ENCODE measurements around the gene PRRC2A. TPM values are rescaled to one million over a fixed set of nuclear protein-coding genes. Genes with fewer than 3 reads are reported as not detected.

Gene PRRC2A
- polyA plus RNA-seq, 4 donors, result 54.6 to 104 (median 74.4) TPM

DNA sequence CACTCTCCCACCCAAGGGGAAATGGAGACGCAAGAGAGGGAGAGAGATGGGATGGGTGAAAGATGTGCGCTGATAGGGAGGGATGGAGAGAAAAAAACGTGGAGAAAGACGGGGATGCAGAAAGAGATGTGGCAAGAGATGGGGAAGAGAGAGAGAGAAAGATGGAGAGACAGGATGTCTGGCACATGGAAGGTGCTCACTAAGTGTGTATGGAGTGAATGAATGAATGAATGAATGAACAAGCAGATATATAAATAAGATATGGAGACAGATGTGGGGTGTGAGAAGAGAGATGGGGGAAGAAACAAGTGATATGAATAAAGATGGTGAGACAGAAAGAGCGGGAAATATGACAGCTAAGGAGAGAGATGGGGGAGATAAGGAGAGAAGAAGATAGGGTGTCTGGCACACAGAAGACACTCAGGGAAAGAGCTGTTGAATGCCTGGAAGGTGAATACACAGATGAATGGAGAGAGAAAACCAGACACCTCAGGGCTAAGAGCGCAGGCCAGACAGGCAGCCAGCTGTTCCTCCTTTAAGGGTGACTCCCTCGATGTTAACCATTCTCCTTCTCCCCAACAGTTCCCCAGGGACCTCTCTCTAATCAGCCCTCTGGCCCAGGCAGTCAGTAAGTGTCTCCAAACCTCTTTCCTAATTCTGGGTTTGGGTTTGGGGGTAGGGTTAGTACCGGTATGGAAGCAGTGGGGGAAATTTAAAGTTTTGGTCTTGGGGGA, 44.4 kb upstream of the PRRC2A start:
- Histone ChIP-seq H3K4me3 (ENCODE audit: low read depth in 1 of 3, low read length in 3 of 3) (peak overlapping the region in 2 of 3 donors; percentile 19 to 24), H3K36me3 (ENCODE audit: control insufficient read depth in 3 of 3, insufficient read depth in 2 of 3, low read depth in 1 of 3, low read length in 3 of 3) (no peaks in the 10 kb centered on the region), H3K9me3 (ENCODE audit: control insufficient read depth in 2 of 2, insufficient read depth in 1 of 2, low read depth in 1 of 2, low read length in 1 of 2) (peaks cover 0 to 4% of the 10 kb centered on the region in 2 donors), H3K27ac (ENCODE audit: low read depth in 1 of 3, low read length in 2 of 3) (peak overlapping the region in 2 of 3 donors; percentile 45 to 55), H3K4me1 (ENCODE audit: control insufficient read depth in 3 of 3, insufficient read depth in 2 of 3, low read depth in 1 of 3, low read length in 2 of 3) (peaks cover 0 to 3% (median 0%) of the 10 kb centered on the region in 3 donors), H3K27me3 (ENCODE audit: control insufficient read depth in 3 of 3, insufficient read depth in 3 of 3, low read length in 3 of 3) (peaks cover 0 to 21% (median 0%) of the 10 kb centered on the region in 3 donors)
- FAIRE-seq (no peak), DNase-seq (no peak)
- 61 to 67% (median 62%) methylated on average over 8 of the region's 8 CpGs for WGBS, 3 donors

DNA sequence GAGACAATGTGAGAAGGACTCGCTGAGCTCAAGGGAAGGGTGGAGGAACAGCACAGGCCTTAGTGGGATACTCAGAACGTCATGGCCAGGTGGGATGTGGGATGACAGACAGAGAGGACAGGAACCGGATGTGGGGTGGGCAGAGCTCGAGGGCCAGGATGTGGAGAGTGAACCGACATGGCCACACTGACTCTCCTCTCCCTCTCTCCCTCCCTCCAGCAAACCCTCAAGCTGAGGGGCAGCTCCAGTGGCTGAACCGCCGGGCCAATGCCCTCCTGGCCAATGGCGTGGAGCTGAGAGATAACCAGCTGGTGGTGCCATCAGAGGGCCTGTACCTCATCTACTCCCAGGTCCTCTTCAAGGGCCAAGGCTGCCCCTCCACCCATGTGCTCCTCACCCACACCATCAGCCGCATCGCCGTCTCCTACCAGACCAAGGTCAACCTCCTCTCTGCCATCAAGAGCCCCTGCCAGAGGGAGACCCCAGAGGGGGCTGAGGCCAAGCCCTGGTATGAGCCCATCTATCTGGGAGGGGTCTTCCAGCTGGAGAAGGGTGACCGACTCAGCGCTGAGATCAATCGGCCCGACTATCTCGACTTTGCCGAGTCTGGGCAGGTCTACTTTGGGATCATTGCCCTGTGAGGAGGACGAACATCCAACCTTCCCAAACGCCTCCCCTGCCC, 43.5 kb upstream of the PRRC2A start:
- 75 to 84% (median 81%) methylated on average over 16 to 19 of the region's 19 CpGs for WGBS, 3 donors
- Histone ChIP-seq H3K27me3 (ENCODE audit: control insufficient read depth in 3 of 3, insufficient read depth in 3 of 3, low read length in 3 of 3) (peaks cover 0 to 28% (median 0%) of the 10 kb centered on the region in 3 donors), H3K36me3 (ENCODE audit: control insufficient read depth in 3 of 3, insufficient read depth in 2 of 3, low read depth in 1 of 3, low read length in 3 of 3) (no peaks in the 10 kb centered on the region), H3K4me1 (ENCODE audit: control insufficient read depth in 3 of 3, insufficient read depth in 2 of 3, low read depth in 1 of 3, low read length in 2 of 3) (peaks cover 0 to 9% (median 0%) of the 10 kb centered on the region in 3 donors), H3K27ac (ENCODE audit: low read depth in 1 of 3, low read length in 2 of 3) (peak overlapping the region in 1 of 3 donors; percentile 26), H3K4me3 (ENCODE audit: low read depth in 1 of 3, low read length in 3 of 3) (peak overlapping the region in 1 of 3 donors; percentile 24), H3K9me3 (ENCODE audit: control insufficient read depth in 2 of 2, insufficient read depth in 1 of 2, low read depth in 1 of 2, low read length in 1 of 2) (peaks cover 0 to 4% of the 10 kb centered on the region in 2 donors)
- no peak for FAIRE-seq
- DNase-seq, result peak in 1 of 2 donors; percentile 57

GRCh38 chr6:31577579-31577966, 42.9 kb upstream of the PRRC2A start:
- H3K9me3 ChIP-seq (ENCODE audit: control insufficient read depth in 2 of 2, insufficient read depth in 1 of 2, low read depth in 1 of 2, low read length in 1 of 2), result peaks cover 0 to 4% of the 10 kb centered on the region in 2 donors
- no peak overlapping the region for H3K4me3 ChIP-seq (ENCODE audit: low read depth in 1 of 3, low read length in 3 of 3)
- FAIRE-seq (no peak), DNase-seq (no peak)
- H3K36me3 ChIP-seq (ENCODE audit: control insufficient read depth in 3 of 3, insufficient read depth in 2 of 3, low read depth in 1 of 3, low read length in 3 of 3), result no peaks in the 10 kb centered on the region
- H3K27me3 ChIP-seq (ENCODE audit: control insufficient read depth in 3 of 3, insufficient read depth in 3 of 3, low read length in 3 of 3), result peaks cover 0 to 29% (median 0%) of the 10 kb centered on the region in 3 donors
- peaks cover 0 to 9% (median 0%) of the 10 kb centered on the region in 3 donors for H3K4me1 ChIP-seq (ENCODE audit: control insufficient read depth in 3 of 3, insufficient read depth in 2 of 3, low read depth in 1 of 3, low read length in 2 of 3)
- no peak overlapping the region for H3K27ac ChIP-seq (ENCODE audit: low read depth in 1 of 3, low read length in 2 of 3)
- WGBS, 3 donors, result 81 to 82% (median 82%) methylated on average over 3 of the region's 3 CpGs

GRCh38 chr6:31578184-31579118, 42.1 kb upstream of the PRRC2A start:
- WGBS, 3 donors, result 74 to 78% (median 77%) methylated on average over 12 of the region's 12 CpGs
- Histone ChIP-seq H3K9me3 (ENCODE audit: control insufficient read depth in 2 of 2, insufficient read depth in 1 of 2, low read depth in 1 of 2, low read length in 1 of 2) (peaks cover 0 to 4% of the 10 kb centered on the region in 2 donors), H3K36me3 (ENCODE audit: control insufficient read depth in 3 of 3, insufficient read depth in 2 of 3, low read depth in 1 of 3, low read length in 3 of 3) (no peaks in the 10 kb centered on the region), H3K27me3 (ENCODE audit: control insufficient read depth in 3 of 3, insufficient read depth in 3 of 3, low read length in 3 of 3) (peaks cover 0 to 29% (median 0%) of the 10 kb centered on the region in 3 donors), H3K4me1 (ENCODE audit: control insufficient read depth in 3 of 3, insufficient read depth in 2 of 3, low read depth in 1 of 3, low read length in 2 of 3) (peaks cover 0 to 9% (median 0%) of the 10 kb centered on the region in 3 donors), H3K27ac (ENCODE audit: low read depth in 1 of 3, low read length in 2 of 3) (no peak overlapping the region), H3K4me3 (ENCODE audit: low read depth in 1 of 3, low read length in 3 of 3) (no peak overlapping the region)
- FAIRE-seq (no peak), DNase-seq (no peak)

GRCh38 chr6:31579119-31579505, 41.4 kb upstream of the PRRC2A start:
- Histone ChIP-seq H3K36me3 (ENCODE audit: control insufficient read depth in 3 of 3, insufficient read depth in 2 of 3, low read depth in 1 of 3, low read length in 3 of 3) (no peaks in the 10 kb centered on the region), H3K4me1 (ENCODE audit: control insufficient read depth in 3 of 3, insufficient read depth in 2 of 3, low read depth in 1 of 3, low read length in 2 of 3) (peaks cover 0 to 9% (median 0%) of the 10 kb centered on the region in 3 donors), H3K9me3 (ENCODE audit: control insufficient read depth in 2 of 2, insufficient read depth in 1 of 2, low read depth in 1 of 2, low read length in 1 of 2) (peaks cover 0 to 4% of the 10 kb centered on the region in 2 donors), H3K27ac (ENCODE audit: low read depth in 1 of 3, low read length in 2 of 3) (no peak overlapping the region), H3K27me3 (ENCODE audit: control insufficient read depth in 3 of 3, insufficient read depth in 3 of 3, low read length in 3 of 3) (peaks cover 0 to 23% (median 0%) of the 10 kb centered on the region in 3 donors), H3K4me3 (ENCODE audit: low read depth in 1 of 3, low read length in 3 of 3) (no peak overlapping the region)
- 82 to 89% (median 87%) methylated on average over 3 of the region's 3 CpGs for WGBS, 3 donors
- FAIRE-seq (no peak), DNase-seq (no peak)

GRCh38 chr6:31579546-31580437, 40.7 kb upstream of the PRRC2A start:
- peak overlapping the region in 1 of 3 donors; percentile 36 for H3K27ac ChIP-seq (ENCODE audit: low read depth in 1 of 3, low read length in 2 of 3)
- no peak for DNase-seq
- FAIRE-seq, result no peak
- WGBS, 3 donors, result 80 to 93% (median 91%) methylated on average over 8 of the region's 8 CpGs
- peaks cover 0 to 17% (median 0%) of the 10 kb centered on the region in 3 donors for H3K27me3 ChIP-seq (ENCODE audit: control insufficient read depth in 3 of 3, insufficient read depth in 3 of 3, low read length in 3 of 3)
- peaks cover 0 to 9% (median 0%) of the 10 kb centered on the region in 3 donors for H3K4me1 ChIP-seq (ENCODE audit: control insufficient read depth in 3 of 3, insufficient read depth in 2 of 3, low read depth in 1 of 3, low read length in 2 of 3)
- no peaks in the 10 kb centered on the region for H3K36me3 ChIP-seq (ENCODE audit: control insufficient read depth in 3 of 3, insufficient read depth in 2 of 3, low read depth in 1 of 3, low read length in 3 of 3)
- H3K9me3 ChIP-seq (ENCODE audit: control insufficient read depth in 2 of 2, insufficient read depth in 1 of 2, low read depth in 1 of 2, low read length in 1 of 2), result peaks cover 0 to 4% of the 10 kb centered on the region in 2 donors
- peak overlapping the region in 1 of 3 donors; percentile 11 for H3K4me3 ChIP-seq (ENCODE audit: low read depth in 1 of 3, low read length in 3 of 3)

GRCh38 chr6:31580438-31580740, 40.1 kb upstream of the PRRC2A start:
- Histone ChIP-seq H3K27me3 (ENCODE audit: control insufficient read depth in 3 of 3, insufficient read depth in 3 of 3, low read length in 3 of 3) (peaks cover 0 to 15% (median 0%) of the 10 kb centered on the region in 3 donors), H3K9me3 (ENCODE audit: control insufficient read depth in 2 of 2, insufficient read depth in 1 of 2, low read depth in 1 of 2, low read length in 1 of 2) (peaks cover 0 to 4% of the 10 kb centered on the region in 2 donors), H3K27ac (ENCODE audit: low read depth in 1 of 3, low read length in 2 of 3) (peak overlapping the region in 2 of 3 donors; percentile 37 to 84), H3K4me1 (ENCODE audit: control insufficient read depth in 3 of 3, insufficient read depth in 2 of 3, low read depth in 1 of 3, low read length in 2 of 3) (peaks cover 0 to 9% (median 0%) of the 10 kb centered on the region in 3 donors), H3K36me3 (ENCODE audit: control insufficient read depth in 3 of 3, insufficient read depth in 2 of 3, low read depth in 1 of 3, low read length in 3 of 3) (no peaks in the 10 kb centered on the region), H3K4me3 (ENCODE audit: low read depth in 1 of 3, low read length in 3 of 3) (peak overlapping the region; percentile 60 to 71 (median 71))
- no peak for DNase-seq
- 29 to 47% (median 41%) methylated on average over 11 of the region's 11 CpGs for WGBS, 3 donors
- FAIRE-seq, result no peak

All from small intestine (tissue), 7 donors.